HL-60 (cell line): Measurements from ENCODE around the gene PKD1.

Experiments used
- DNase-seq, 2 experiments: peaks; one replicate each; pipeline ENCODE4 v3.0.0-alpha.2; 2010 to 2020; ENCODE audit warnings: low read depth in 1 of 2, low spot score in 1 of 2
- H3K27ac ChIP-seq: fragments of 250-450 bp; sonication (Bioruptor Pico); replicated peaks from 2 replicates; pipeline ENCODE4 v1.5.1; 2020; ENCODE audit warnings: mild to moderate bottlenecking, moderate library complexity
- H3K27me3 ChIP-seq: fragments of 250-450 bp; sonication (Bioruptor Pico); 2 replicates; pipeline ENCODE4 v1.5.1; 2021; ENCODE audit warnings: mild to moderate bottlenecking, moderate library complexity; ENCODE audit not compliant: insufficient read depth, poor library complexity, severe bottlenecking
- H3K4me3 ChIP-seq: replicated peaks from 2 replicates; pipeline ENCODE4 v1.5.1; 2011; ENCODE audit warnings: mild to moderate bottlenecking, control low read depth, low read length; ENCODE audit not compliant: insufficient read depth
- CTCF ChIP-seq: IDR thresholded peaks from one replicate; pipeline ENCODE4 v1.5.1; 2011; ENCODE audit warnings: low read length, control low read depth, inconsistent platforms; ENCODE audit not compliant: insufficient read depth
- GABPA ChIP-seq: IDR thresholded peaks from 2 replicates; pipeline ENCODE4 v1.6.1; 2012; ENCODE audit warnings: low read depth
- POLR2AphosphoS5 ChIP-seq: IDR thresholded peaks from 2 replicates; pipeline ENCODE4 v1.6.1; 2012; ENCODE audit warnings: low read depth
- REST ChIP-seq: IDR thresholded peaks from 2 replicates; pipeline ENCODE4 v1.6.1; 2012; ENCODE audit warnings: low read depth; ENCODE audit not compliant: insufficient replicate concordance
- SPI1 ChIP-seq: IDR thresholded peaks from 2 replicates; pipeline ENCODE4 v1.6.1; 2012; ENCODE audit warnings: low read depth, mild to moderate bottlenecking, borderline replicate concordance

The PKD1 gene

GRCh38 chr16:2179576-2179975 is 43.9 kb upstream of the PKD1 start:
- no peak overlapping the region for H3K4me3 ChIP-seq
- no peaks in the 10 kb centered on the region for H3K27me3 ChIP-seq
- TF ChIP-seq SPI1 = no peak
- TF ChIP-seq GABPA = no peak
- no peak for TF ChIP-seq CTCF
- TF ChIP-seq REST = no peak
- H3K27ac ChIP-seq = no peak overlapping the region
- no peak for DNase-seq

GRCh38 chr16:2179107-2179501 is 43.4 kb upstream of the PKD1 start:
- DNase-seq = no peak
- H3K27me3 ChIP-seq = no peaks in the 10 kb centered on the region
- H3K4me3 ChIP-seq = no peak overlapping the region
- no peak for TF ChIP-seq POLR2AphosphoS5
- TF ChIP-seq CTCF = no peak
- TF ChIP-seq REST = no peak
- no peak for TF ChIP-seq SPI1
- TF ChIP-seq GABPA = no peak
- no peak overlapping the region for H3K27ac ChIP-seq

- no peaks in the 10 kb centered on the region for H3K27me3 ChIP-seq
- no peak for TF ChIP-seq REST
- no peak for TF ChIP-seq POLR2AphosphoS5
- TF ChIP-seq SPI1 = no peak
- no peak for TF ChIP-seq CTCF
- TF ChIP-seq GABPA = no peak
- H3K4me3 ChIP-seq = no peak overlapping the region
- no peak overlapping the region for H3K27ac ChIP-seq
- no peak for DNase-seq
Observed at GRCh38 chr16:2178321-2179106, 42.8 kb upstream of the PKD1 start.
